BJ (cell line): ENCODE measurements around the gene LAMA5. TPM values are rescaled to one million over a fixed set of nuclear protein-coding genes. Genes with fewer than 3 reads are reported as not detected.

Experiments
- CTCF ChIA-PET: fragments of 350-600 bp; formaldehyde crosslinking; extraction: SDS; loops from one replicate; lab custom pipeline; 2021; ENCODE audit warnings: antibody characterized with exemption, inconsistent platforms; lab: Yijun Ruan, JAX
- POLR2A ChIA-PET: fragments of 300-600 bp; sonication (Branson Sonifier 250); formaldehyde crosslinking; extraction: SDS; loops from one replicate; lab custom pipeline; 2021; ENCODE audit warnings: antibody characterized with exemption; lab: Charles Lee
- DNase-seq: peaks from one replicate; pipeline ENCODE4 v3.0.0-alpha.2; 2011; ENCODE audit warnings: low read depth
- H3K27me3 ChIP-seq: 2 replicates; pipeline ENCODE4 v1.6.0; 2011; ENCODE audit warnings: low read length; ENCODE audit not compliant: control insufficient read depth, insufficient read depth
- H3K36me3 ChIP-seq: 2 replicates; pipeline ENCODE4 v1.5.1; 2011; ENCODE audit warnings: low read length; ENCODE audit not compliant: control insufficient read depth, insufficient read depth
- H3K4me3 ChIP-seq: 2 replicates; pipeline ENCODE4 v1.5.1; 2011; ENCODE audit warnings: low read depth, mild to moderate bottlenecking, control low read depth, low read length
- CTCF ChIP-seq: IDR thresholded peaks from 2 replicates; pipeline ENCODE4 v1.5.1; 2011; ENCODE audit warnings: low read depth, mild to moderate bottlenecking, control low read depth, inconsistent platforms, low read length, moderate library complexity; ENCODE audit not compliant: insufficient read depth
- polyA plus RNA-seq: library from polyadenylated mRNA; depleted of rRNA; stranded (reverse); fragments of >200 nt; gene quantifications from 2 replicates; pipeline ENCODE4 v1.2.3, GENCODE V29; 2011

Gene LAMA5
- polyA plus RNA-seq, 1 experiment, result 1.1 TPM

GRCh38 chr20:62381202-62381797, 14.2 kb upstream of the LAMA5 start:
- Histone ChIP-seq H3K4me3 (no peak overlapping the region), H3K36me3 (peaks cover 6% of the 10 kb centered on the region), H3K27me3 (no peaks in the 10 kb centered on the region)
- DNase-seq, result no peak
- CTCF ChIA-PET, result interaction anchor here (0.6 to 2.0 kb wide), 4 partner anchors 11 to 371 kb away, joined by 3 to 10 read pairs (median 4); partner anchors contain the start of gene ADRM1
- POLR2A ChIA-PET, result no interaction called here
- no peak for TF ChIP-seq CTCF

DNA sequence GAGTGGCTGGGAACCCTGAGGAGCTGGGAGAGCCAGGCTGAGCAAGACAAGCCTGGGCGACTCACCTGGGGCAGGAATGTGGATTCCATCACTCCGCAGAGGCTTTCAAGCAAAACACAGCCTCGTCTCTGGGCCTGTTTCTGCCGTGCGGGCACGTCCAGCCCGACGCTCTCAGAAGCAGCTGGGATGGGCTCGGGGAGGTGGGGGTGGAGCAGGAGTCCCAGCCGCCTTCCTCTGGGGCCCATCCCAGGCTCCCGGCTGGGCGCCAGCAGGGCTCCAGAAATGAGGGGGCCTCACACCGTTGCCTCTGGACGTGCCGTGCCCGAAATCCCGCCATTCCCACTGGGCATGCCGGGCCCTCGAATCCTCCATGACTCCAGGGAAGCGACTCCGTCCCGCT, 11.1 kb upstream of the LAMA5 start:
- Histone ChIP-seq H3K27me3 (no peaks in the 10 kb centered on the region), H3K36me3 (peaks cover 6% of the 10 kb centered on the region), H3K4me3 (no peak overlapping the region)
- no peak for TF ChIP-seq CTCF
- CTCF ChIA-PET, result interaction anchor here (1.2 to 2.0 kb wide), 2 partner anchors 9 to 76 kb away, joined by 3 to 6 read pairs; no protein-coding TSS in a partner anchor
- POLR2A ChIA-PET, result no interaction called here
- DNase-seq, result no peak

GRCh38 chr20:62377615-62378178, 10.6 kb upstream of the LAMA5 start:
- no peak overlapping the region for H3K4me3 ChIP-seq
- no peak for DNase-seq
- TF ChIP-seq CTCF, result no peak
- peaks cover 6% of the 10 kb centered on the region for H3K36me3 ChIP-seq
- H3K27me3 ChIP-seq, result no peaks in the 10 kb centered on the region
- CTCF ChIA-PET, result interaction anchor here (1.2 to 2.0 kb wide), 2 partner anchors 9 to 76 kb away, joined by 3 to 6 read pairs; no protein-coding TSS in a partner anchor
- POLR2A ChIA-PET, result no interaction called here

- H3K4me3 ChIP-seq, result no peak overlapping the region
- ChIA-PET CTCF (interaction anchor here (1.2 to 2.2 kb wide), 3 partner anchors 8 to 75 kb away, joined by 3 to 7 read pairs (median 6); no protein-coding TSS in a partner anchor), POLR2A (no interaction called here)
- H3K27me3 ChIP-seq, result no peaks in the 10 kb centered on the region
- TF ChIP-seq CTCF, result no peak
- no peak for DNase-seq
- peaks cover 2% of the 10 kb centered on the region for H3K36me3 ChIP-seq
Observed at GRCh38 chr20:62377064-62377461, 10.0 kb upstream of the LAMA5 start.
